CD4-positive, alpha-beta T cell treated with Interleukin-17A for 1 hour (primary cell): ENCODE data around the gene SOX13.
"Not testable (repeated sequence)": the region's sequence is repeated elsewhere in the genome, so short reads cannot be mapped to it uniquely, and the experiment has no call there.

Experiments
- DNase-seq: peaks from one replicate; pipeline ENCODE4 v3.0.0-alpha.2; 2020

The SOX13 gene

GRCh38 chr1:204072931-204073836 lies at the start of gene SOX13:
SOX13 (plus strand) TSS chr1:204073115; CDS start chr1:204112916, 39,801 bp downstream.
- peak; percentile 32 for DNase-seq

GRCh38 chr1:204025917-204026707 lies 46.8 kb upstream of the SOX13 start:
- DNase-seq: no peak

GRCh38 chr1:204027446-204027845 lies 45.5 kb upstream of the SOX13 start:
- DNase-seq: no peak

- DNase-seq: no peak
Measured at GRCh38 chr1:204029016-204029415, 43.9 kb upstream of the SOX13 start.

- no peak for DNase-seq
Measured at GRCh38 chr1:204031098-204031710, 41.7 kb upstream of the SOX13 start.

GRCh38 chr1:204032642-204033235 lies 40.2 kb upstream of the SOX13 start:
- no peak for DNase-seq

- no peak for DNase-seq
Measured at GRCh38 chr1:204033306-204033705, 39.6 kb upstream of the SOX13 start.

GRCh38 chr1:204036882-204037655 lies 35.8 kb upstream of the SOX13 start:
- no peak for DNase-seq

- DNase-seq: no peak
Measured at GRCh38 chr1:204041232-204041767, 31.6 kb upstream of the SOX13 start.

- no peak for DNase-seq
Measured at GRCh38 chr1:204041803-204042505, 31.0 kb upstream of the SOX13 start.

- no peak for DNase-seq
Measured at GRCh38 chr1:204042516-204042915, 30.4 kb upstream of the SOX13 start.

GRCh38 chr1:204043680-204044079 lies 29.2 kb upstream of the SOX13 start:
- DNase-seq: no peak

GRCh38 chr1:204044448-204044847 lies 28.5 kb upstream of the SOX13 start:
- DNase-seq: no peak

- no peak for DNase-seq
Measured at GRCh38 chr1:204045430-204045829, 27.5 kb upstream of the SOX13 start.

- DNase-seq: no peak
Measured at GRCh38 chr1:204046346-204046745, 26.6 kb upstream of the SOX13 start.

- DNase-seq: not testable (repeated sequence)
Measured at GRCh38 chr1:204048796-204049195, 24.1 kb upstream of the SOX13 start.

- DNase-seq: no peak
Measured at GRCh38 chr1:204051258-204051657, 21.7 kb upstream of the SOX13 start.

GRCh38 chr1:204051718-204052117 lies 21.2 kb upstream of the SOX13 start:
- no peak for DNase-seq

- DNase-seq: no peak
Measured at GRCh38 chr1:204053893-204054292, 19.0 kb upstream of the SOX13 start.

- DNase-seq: no peak
Measured at GRCh38 chr1:204059970-204060369, 12.9 kb upstream of the SOX13 start.

- no peak for DNase-seq
Measured at GRCh38 chr1:204062106-204062505, 10.8 kb upstream of the SOX13 start.
